SU-DHL-6 (cell line): ENCODE results near the gene PCK1.

Source experiments
- H2AFZ ChIP-seq: fragments of 200-600 bp; sonication (generic); 2 replicates; pipeline ENCODE4 v1.6.1; 2014; ENCODE audit warnings: low read depth, mild to moderate bottlenecking, moderate library complexity, mixed read lengths, antibody characterized with exemption, low read length; ENCODE audit not compliant: severe bottlenecking
- H3F3A ChIP-seq: fragments of 200-600 bp; shearing (Covaris generic); 2 replicates; pipeline ENCODE4 v1.6.0; 2016; ENCODE audit warnings: antibody characterized with exemption, mild to moderate bottlenecking; ENCODE audit not compliant: insufficient read depth
- H3K27ac ChIP-seq: fragments of 200-600 bp; sonication (generic); 2 replicates; pipeline ENCODE4 v1.5.1; 2016; ENCODE audit warnings: low read depth, mild to moderate bottlenecking, low read length, moderate library complexity, mixed read lengths
- H3K27me3 ChIP-seq: fragments of 200-600 bp; sonication (generic), shearing (Covaris generic); 2 replicates; pipeline ENCODE4 v1.6.0; 2014; ENCODE audit warnings: mild to moderate bottlenecking, low read length
- H3K36me3 ChIP-seq: fragments of 200-600 bp; sonication (generic); 2 replicates; pipeline ENCODE4 v1.6.1; 2014; ENCODE audit warnings: mild to moderate bottlenecking, low read length, mixed read lengths
- H3K4me2 ChIP-seq: fragments of 300-600, 200-600 bp; shearing (Covaris generic), sonication (generic); 2 replicates; pipeline ENCODE4 v1.6.0; 2014; ENCODE audit warnings: low read length, low read depth, mild to moderate bottlenecking; ENCODE audit not compliant: poor library complexity, severe bottlenecking
- H3K4me3 ChIP-seq: fragments of 200-600 bp; sonication (generic); 2 replicates; pipeline ENCODE4 v1.5.1; 2014; ENCODE audit warnings: antibody characterized with exemption, low read length, mild to moderate bottlenecking, mixed read lengths; ENCODE audit not compliant: insufficient read depth, poor library complexity, severe bottlenecking
- H3K79me2 ChIP-seq: fragments of 200-600 bp; sonication (generic); 2 replicates; pipeline ENCODE4 v1.6.1; 2014; ENCODE audit warnings: mild to moderate bottlenecking, low read length, moderate library complexity; ENCODE audit not compliant: insufficient read depth
- H3K9ac ChIP-seq: fragments of 200-600 bp; sonication (generic); 2 replicates; pipeline ENCODE4 v1.7.0; 2014; ENCODE audit warnings: mild to moderate bottlenecking, low read length
- H3K9me2 ChIP-seq: fragments of 200-600 bp; sonication (generic); replicated peaks from 2 replicates; pipeline ENCODE4 v1.6.1; 2014; ENCODE audit warnings: low read length; ENCODE audit not compliant: insufficient read depth
- H3K9me3 ChIP-seq: fragments of 200-600 bp; sonication (generic); 2 replicates; pipeline ENCODE4 v1.6.1; 2014; ENCODE audit warnings: low read length, mixed read lengths; ENCODE audit not compliant: insufficient read depth
- H4K20me1 ChIP-seq: fragments of 200-600 bp; sonication (generic); 2 replicates; pipeline ENCODE4 v1.6.1; 2014; ENCODE audit warnings: low read depth, mild to moderate bottlenecking, antibody characterized with exemption, low read length, moderate library complexity, mixed read lengths
- EZH2phosphoT487 ChIP-seq: fragments of 200-600 bp; sonication (generic), shearing (Covaris generic); conservative IDR thresholded peaks from 2 replicates; pipeline ENCODE4 v1.6.1; 2018; ENCODE audit warnings: mild to moderate bottlenecking, antibody characterized with exemption, low read length, moderate library complexity, mixed read lengths
- TF ChIP-seq, protein P1 (sequence below): fragments of 200-600 bp; sonication (generic); IDR thresholded peaks from one replicate; pipeline ENCODE4 v1.5.1; 2017; ENCODE audit warnings: antibody characterized with exemption, mild to moderate bottlenecking, low read length, moderate library complexity; ENCODE audit not compliant: insufficient read depth, poor library complexity, severe bottlenecking

Gene PCK1

DNA sequence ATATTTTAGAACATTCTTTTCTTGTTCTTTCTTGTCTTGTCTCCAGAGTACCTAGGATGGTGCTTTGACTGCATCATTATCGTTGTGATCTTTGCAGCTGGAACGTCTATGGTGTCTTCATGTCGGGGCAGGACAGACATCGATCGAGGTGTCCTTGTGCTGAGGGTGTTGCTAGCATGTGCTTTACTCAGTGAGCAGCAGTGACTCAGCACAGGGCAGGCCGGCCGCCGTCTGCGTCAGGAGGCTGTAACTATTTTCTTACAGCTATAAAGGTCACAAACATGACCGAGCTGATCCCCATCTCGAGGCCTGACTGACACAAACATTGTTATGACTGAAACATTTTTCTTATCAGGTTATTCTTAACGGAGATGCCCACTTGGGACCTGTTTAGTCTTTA is 21.0 kb upstream of the PCK1 start:
- Histone ChIP-seq H3K9ac (no peak overlapping the region), H3F3A (no peaks in the 10 kb centered on the region), H3K79me2 (no peaks in the 10 kb centered on the region), H3K9me3 (no peaks in the 10 kb centered on the region), H3K36me3 (no peaks in the 10 kb centered on the region), H4K20me1 (no peaks in the 10 kb centered on the region), H3K27me3 (no peaks in the 10 kb centered on the region), H3K27ac (no peak overlapping the region), H3K9me2 (no peaks in the 10 kb centered on the region), H3K4me2 (no peak overlapping the region), H2AFZ (no peak overlapping the region), H3K4me3 (no peak overlapping the region)
- TF ChIP-seq, protein P1, sequence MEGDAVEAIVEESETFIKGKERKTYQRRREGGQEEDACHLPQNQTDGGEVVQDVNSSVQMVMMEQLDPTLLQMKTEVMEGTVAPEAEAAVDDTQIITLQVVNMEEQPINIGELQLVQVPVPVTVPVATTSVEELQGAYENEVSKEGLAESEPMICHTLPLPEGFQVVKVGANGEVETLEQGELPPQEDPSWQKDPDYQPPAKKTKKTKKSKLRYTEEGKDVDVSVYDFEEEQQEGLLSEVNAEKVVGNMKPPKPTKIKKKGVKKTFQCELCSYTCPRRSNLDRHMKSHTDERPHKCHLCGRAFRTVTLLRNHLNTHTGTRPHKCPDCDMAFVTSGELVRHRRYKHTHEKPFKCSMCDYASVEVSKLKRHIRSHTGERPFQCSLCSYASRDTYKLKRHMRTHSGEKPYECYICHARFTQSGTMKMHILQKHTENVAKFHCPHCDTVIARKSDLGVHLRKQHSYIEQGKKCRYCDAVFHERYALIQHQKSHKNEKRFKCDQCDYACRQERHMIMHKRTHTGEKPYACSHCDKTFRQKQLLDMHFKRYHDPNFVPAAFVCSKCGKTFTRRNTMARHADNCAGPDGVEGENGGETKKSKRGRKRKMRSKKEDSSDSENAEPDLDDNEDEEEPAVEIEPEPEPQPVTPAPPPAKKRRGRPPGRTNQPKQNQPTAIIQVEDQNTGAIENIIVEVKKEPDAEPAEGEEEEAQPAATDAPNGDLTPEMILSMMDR: no peak
- TF ChIP-seq EZH2phosphoT487: no peak

DNA sequence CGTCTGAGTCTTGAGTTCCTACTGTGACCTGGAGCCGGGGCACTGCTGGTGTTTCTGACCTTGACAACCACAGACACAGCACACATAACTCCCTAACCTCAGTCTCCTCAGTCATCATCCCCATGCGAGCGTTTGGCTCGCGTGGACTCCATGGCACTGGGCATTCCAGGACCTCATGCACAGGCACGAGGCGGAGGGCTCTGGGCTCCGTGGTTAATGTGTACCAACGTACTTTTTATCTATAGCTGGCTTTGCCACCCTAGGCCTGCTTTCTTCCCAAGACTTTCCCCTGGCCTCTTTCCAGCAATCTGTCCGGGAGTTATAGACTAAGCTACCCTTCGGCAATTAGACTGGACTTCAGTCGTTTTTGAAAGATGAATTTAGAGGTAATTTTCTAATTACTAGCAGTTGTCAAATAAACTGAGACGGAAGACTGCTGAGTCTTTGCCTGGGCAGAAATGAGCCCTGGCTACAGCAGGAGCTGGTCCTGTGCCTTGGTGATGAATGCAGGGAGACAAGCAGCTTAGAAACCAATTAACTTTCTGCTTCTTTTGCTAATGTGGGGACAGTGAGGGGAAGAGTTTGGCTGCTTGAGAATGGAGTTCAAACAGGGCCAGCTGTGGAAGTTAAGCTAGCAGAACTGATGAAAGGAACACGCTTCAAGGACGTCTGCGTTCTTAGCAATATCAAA is 19.9 kb upstream of the PCK1 start:
- H3K9me3 ChIP-seq: no peaks in the 10 kb centered on the region
- no peaks in the 10 kb centered on the region for H3K27me3 ChIP-seq
- H3K27ac ChIP-seq: no peak overlapping the region
- H3F3A ChIP-seq: no peaks in the 10 kb centered on the region
- H3K36me3 ChIP-seq: no peaks in the 10 kb centered on the region
- TF ChIP-seq, protein P1: no peak
- no peaks in the 10 kb centered on the region for H3K79me2 ChIP-seq
- H3K9me2 ChIP-seq: no peaks in the 10 kb centered on the region
- H2AFZ ChIP-seq: no peak overlapping the region
- no peaks in the 10 kb centered on the region for H4K20me1 ChIP-seq
- no peak overlapping the region for H3K9ac ChIP-seq
- no peak overlapping the region for H3K4me3 ChIP-seq
- no peak overlapping the region for H3K4me2 ChIP-seq

GRCh38 chr20:57543754-57544153 is 17.2 kb upstream of the PCK1 start:
- Histone ChIP-seq H3K9me2 (no peaks in the 10 kb centered on the region), H3K27ac (no peak overlapping the region), H3K4me3 (no peak overlapping the region), H3K9ac (no peak overlapping the region), H3F3A (no peaks in the 10 kb centered on the region), H4K20me1 (no peaks in the 10 kb centered on the region), H3K79me2 (no peaks in the 10 kb centered on the region), H3K27me3 (no peaks in the 10 kb centered on the region), H3K9me3 (no peaks in the 10 kb centered on the region), H3K4me2 (no peak overlapping the region), H3K36me3 (no peaks in the 10 kb centered on the region), H2AFZ (no peak overlapping the region)
- TF ChIP-seq EZH2phosphoT487: no peak
- TF ChIP-seq, protein P1: no peak
